Myocyte (in vitro differentiated cells): ENCODE data around the gene MID1. TPM values are rescaled to one million over a fixed set of nuclear protein-coding genes. Genes with fewer than 3 reads are reported as not detected.
"Not testable (repeated sequence)": the region's sequence is repeated elsewhere in the genome, so short reads cannot be mapped to it uniquely, and the experiment has no call there.

Experiments
- DNase-seq: peaks from one replicate; pipeline ENCODE4 v3.0.0-alpha.2; 2012; ENCODE audit warnings: low read depth
- total RNA-seq: library from RNA; depleted of rRNA; stranded (reverse); fragments of >200 nt; gene quantifications from 2 replicates; pipeline ENCODE4 v1.2.3, GENCODE V29; 2014

MID1 gene
- total RNA-seq, 1 donor from 2014 or later: 11.0 TPM

GRCh38 chrX:10617186-10617998 lies 3.0 kb downstream of the MID1 start:
- DNase-seq: peak; percentile 34

DNA sequence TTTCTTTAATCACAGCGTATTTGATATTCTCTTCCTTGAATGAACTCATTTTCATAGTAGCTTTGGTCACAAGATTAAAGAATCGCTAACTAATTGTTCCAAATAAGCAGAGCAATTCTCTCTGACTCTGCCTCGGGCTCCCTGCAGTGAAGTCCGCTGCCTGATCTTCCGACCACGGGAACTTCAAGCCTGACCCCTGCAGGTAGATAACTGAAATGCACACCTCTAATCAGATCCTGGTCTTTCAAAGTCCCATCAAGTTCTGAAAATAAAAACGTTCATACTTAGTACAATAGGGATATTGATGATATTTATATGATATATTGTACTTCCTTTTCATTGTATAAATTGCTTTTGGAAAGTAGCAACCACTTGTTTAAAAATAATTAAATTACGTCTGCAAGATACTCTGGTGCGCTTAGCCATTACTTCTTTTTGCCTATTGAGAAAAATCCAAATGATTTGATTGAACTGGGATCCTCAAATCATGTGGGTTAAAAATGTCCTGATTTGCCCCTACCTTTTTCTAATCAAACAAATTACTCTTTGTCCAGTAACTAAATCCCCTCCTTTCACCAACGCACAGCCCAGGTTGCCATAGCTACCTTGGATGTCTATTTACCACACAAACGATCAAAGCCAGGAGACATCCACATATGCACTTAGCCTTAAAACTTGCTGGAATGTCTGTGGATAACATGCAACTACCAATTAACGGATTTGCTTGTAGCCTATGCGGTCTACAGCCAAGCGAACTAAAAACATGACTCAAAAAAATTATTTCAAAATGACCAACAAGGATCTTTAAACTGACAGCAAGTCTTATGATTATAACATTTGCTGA lies 4.2 kb downstream of the MID1 start:
- peak; percentile 51 for DNase-seq

DNA sequence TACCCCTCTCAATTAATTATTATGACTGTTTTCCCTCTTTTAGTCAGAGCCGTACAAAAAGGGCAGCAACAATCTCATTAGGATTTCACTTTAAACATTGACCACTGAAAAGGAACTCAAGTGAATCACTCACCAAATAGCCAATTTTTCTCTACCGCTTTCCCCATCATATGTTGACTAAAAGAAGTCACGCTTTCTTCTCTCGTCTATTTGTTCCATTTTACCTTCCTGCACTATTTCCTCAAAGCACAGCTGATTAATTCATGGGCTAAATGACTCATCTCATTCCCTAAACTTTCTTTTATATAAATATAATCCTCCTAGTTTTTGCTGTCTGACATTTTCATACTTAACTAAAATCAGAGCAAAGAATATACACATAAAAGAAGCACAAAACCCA lies 8.2 kb downstream of the MID1 start:
- DNase-seq: no peak

GRCh38 chrX:10611441-10612090 lies 8.8 kb downstream of the MID1 start:
- DNase-seq: no peak

DNA sequence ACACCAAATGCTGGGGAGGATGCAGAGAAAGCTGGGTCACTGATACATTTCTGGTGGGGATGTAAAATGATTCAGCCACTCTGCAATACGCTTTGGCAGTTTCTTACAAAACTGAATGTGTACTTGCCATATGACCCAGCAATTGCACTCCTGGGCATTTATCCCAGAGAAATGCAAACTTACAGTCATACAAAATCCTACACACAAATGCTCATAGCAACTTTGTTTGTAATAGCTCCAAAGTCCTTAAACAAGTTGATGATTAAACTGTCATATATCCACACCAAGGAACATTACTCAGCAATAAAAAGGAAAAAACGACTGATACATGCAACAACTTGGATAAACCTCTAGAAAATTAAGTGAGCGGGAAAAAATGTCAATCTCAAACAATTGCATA lies 12.3 kb downstream of the MID1 start:
- DNase-seq: no peak

- no peak for DNase-seq
These were observed 13.2 kb downstream of the MID1 start for GRCh38 chrX:10607233-10607632.

GRCh38 chrX:10603612-10604011 lies 16.8 kb downstream of the MID1 start:
- DNase-seq: no peak

DNA sequence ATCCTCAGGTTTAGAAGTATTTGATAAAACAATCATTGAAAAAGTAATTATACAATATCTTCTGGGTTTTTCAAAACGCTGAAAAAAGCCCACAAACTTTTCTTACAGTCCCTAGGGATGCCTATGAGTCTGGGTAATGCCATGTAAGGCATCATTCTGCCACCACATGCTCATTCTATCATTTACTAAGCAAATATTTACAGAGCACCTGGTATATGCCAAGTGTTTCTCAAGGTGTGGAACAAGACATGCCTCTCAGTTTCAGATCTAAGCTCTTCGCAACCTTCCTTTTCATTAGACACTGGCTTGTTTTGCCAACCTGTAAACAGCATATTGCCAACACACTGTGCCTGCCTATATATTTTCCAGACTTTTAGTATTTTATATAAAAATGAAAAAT lies 17.7 kb downstream of the MID1 start:
- DNase-seq: no peak

GRCh38 chrX:10600479-10600878 lies 19.9 kb downstream of the MID1 start:
- no peak for DNase-seq

GRCh38 chrX:10598540-10598939 lies 21.8 kb downstream of the MID1 start:
- DNase-seq: no peak

DNA sequence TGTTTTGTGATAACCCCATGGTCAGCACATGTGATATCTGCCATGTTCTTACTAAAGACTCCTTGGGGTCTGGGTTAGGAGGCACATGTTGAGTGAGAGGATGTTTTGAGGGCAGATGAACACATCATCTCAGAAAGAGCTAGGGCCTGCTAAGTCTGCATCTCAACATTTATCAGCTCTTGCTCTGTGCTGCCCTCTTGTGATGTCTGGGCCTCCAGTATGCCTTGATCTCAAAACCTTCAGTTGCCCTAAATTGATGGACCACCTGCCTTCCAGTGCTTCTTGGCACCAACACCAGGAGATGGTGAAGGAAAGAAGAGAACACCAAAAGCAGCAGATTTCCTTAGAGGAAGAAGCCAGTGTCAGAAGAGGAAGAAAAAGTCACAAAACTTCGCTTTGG lies 22.5 kb downstream of the MID1 start:
- no peak for DNase-seq

DNA sequence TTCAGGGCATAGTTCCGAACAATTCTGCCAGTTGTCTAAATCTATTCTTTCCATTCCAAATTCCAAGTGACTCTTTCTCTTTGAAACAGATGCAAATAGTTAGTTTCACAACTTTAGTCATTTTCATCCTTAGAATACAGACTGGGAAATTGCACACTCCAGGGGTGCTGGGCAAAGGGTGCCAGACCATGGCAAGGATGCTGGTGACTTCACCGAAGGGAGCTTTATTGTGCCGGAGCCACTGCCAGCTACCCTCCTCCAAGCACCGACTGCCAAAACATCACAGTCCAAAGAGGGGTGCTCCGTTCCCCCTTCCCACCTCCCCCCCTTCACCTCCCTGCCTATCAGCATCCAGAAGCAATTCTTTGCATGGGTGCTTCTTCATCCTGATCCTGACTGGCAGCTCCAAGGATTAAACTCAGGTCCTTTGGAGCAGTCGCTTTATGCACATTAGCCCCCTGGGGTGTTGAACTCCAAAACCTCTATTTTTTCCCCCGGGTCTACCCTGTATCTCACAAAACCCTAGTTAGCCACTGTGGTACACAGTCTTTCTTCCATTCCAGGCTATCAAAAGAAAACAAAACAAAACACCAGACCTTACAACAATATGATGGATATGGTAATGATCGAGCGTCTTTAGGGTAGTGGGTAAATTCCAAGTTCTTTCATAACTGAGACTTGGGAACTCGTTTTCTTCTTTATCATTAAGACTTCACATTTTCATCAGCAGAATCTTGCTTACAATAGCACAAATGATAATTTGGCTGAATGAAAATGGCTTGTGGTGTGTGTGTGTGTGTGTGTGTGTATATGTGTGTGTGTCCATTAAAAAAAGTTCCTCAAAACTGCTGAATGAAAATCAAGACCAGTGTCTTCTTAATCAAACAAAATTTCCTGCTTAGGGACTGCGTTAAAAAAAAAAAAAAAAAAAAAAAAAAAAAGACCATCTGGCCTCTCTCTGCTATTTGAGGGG lies 28.7 kb downstream of the MID1 start:
- no peak for DNase-seq

- DNase-seq: not testable (repeated sequence)
These were observed 30.6 kb downstream of the MID1 start for GRCh38 chrX:10589787-10590186.

- DNase-seq: no peak
These were observed 31.3 kb downstream of the MID1 start for GRCh38 chrX:10589098-10589497.

DNA sequence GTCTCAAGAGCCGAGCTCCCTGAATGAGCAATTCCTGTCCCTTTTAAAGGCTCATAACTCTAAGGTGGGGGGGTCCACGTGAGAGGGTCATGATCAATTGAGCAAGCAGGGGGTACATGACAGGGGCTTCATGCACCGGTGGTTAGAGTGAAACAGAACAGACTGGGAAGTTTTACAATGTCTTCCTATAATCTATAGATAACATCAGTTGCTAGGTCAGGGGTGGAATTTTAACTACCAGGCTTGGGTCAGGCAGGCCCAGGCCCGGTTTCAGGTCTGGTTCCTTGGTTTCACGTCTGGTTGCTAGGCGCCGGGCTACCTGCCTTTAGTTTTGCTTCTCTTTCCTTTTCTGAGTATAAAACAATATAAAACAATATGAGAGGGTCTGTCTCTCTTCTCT lies 35.5 kb downstream of the MID1 start:
- DNase-seq: not testable (repeated sequence)

DNA sequence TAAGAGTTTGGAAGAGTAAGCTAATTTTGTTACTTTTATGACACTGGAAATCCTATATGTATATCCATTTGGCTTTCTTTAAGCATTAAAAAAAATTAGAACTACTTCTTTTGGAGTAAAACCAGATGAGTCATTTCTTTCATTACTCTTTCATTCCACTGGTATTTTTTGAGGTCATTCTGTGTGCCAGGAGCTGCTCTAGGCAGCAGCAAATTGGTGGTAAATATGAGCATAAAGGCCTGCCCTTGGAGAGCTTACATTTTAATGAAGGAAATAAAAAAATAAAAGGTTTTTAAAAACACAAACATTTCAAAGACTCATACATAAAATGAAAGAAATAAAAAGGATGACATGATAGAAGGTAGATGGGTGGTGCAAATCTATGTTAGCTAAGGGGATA lies 37.4 kb downstream of the MID1 start:
- DNase-seq: no peak

DNA sequence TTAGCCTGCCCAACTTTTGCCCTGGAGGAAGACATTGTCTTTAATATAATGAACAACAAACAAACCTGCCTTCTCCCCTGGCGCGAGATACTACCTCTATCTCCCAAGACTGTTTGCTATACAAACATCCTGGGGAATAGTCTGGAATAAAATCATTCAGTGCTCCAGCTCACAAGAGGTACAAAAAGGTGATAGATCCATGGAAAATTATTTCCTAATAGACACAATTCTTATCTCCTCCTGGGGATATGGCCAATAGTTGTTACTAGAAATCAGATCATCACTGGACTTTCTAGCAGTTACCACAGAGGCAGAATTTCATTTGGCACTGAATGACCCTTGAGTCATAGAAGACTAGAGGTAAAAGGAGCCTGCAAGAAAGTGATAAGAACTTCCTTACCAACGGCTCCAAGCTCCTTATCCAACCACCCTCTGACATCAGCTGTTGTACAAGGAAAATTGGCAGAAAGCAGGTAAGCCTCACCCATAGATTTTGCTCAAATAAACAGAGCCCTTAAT lies 38.1 kb downstream of the MID1 start:
- no peak for DNase-seq

- DNase-seq: no peak
These were observed 41.0 kb downstream of the MID1 start for GRCh38 chrX:10579112-10580011.

DNA sequence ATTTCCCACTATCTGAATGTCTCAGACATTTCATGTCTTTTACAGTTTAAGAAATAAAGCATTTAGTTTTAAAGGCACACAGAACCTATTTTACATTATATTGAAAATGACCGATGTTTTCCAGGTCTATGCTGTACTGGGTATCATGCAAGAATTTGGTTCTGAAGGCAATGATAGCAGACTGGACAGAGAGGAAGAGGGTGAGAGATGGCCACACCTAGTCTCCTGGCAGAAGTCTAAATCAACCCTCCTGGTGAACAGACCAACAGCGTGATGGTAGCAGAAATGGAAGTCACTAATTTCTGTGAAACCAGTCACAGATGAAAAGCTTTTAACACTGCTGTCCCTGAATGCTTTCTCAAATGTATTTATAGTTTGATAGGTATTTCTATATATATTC lies 41.9 kb downstream of the MID1 start:
- DNase-seq: no peak

GRCh38 chrX:10577853-10578252 lies 42.5 kb downstream of the MID1 start:
- no peak for DNase-seq
